Activated CD8-positive, alpha-beta T cell treated with anti-CD3 and anti-CD28 coated beads for 36 hours (primary cell): ENCODE measurements around the gene COBL. TPM values are rescaled to one million over a fixed set of nuclear protein-coding genes. Genes with fewer than 3 reads are reported as not detected.

Experiments used
- ATAC-seq: fragments of 200-7000 bp; cut with Tn5 transposase; one replicate; pipeline ENCODE4 v1.10.0; 2021; ENCODE audit warnings: mild to moderate bottlenecking, moderate library complexity
- CTCF ChIA-PET: fragments of 350-600 bp; sonication (Branson Sonifier 250); formaldehyde crosslinking; loops from one replicate; lab custom pipeline; 2021; ENCODE audit warnings: antibody characterized with exemption; lab: Charles Lee
- POLR2A ChIA-PET: fragments of 350-600 bp; sonication (Branson Sonifier 250); formaldehyde crosslinking; loops from one replicate; lab custom pipeline; 2021; ENCODE audit warnings: antibody characterized with exemption; lab: Charles Lee
- DNase-seq: peaks from one replicate; pipeline ENCODE4 v3.0.0-alpha.2; 2020
- H3K27ac Mint-ChIP-seq: one replicate; pipeline ENCODE4 v1.8.0; 2021; ENCODE audit warnings: mild to moderate bottlenecking, mixed read lengths
- H3K27me3 Mint-ChIP-seq: one replicate; pipeline ENCODE4 v1.8.0; 2021; ENCODE audit warnings: mixed read lengths
- H3K36me3 Mint-ChIP-seq: one replicate; pipeline ENCODE4 v1.8.0; 2021; ENCODE audit warnings: low read depth, mixed read lengths
- H3K4me1 Mint-ChIP-seq: one replicate; pipeline ENCODE4 v1.8.0; 2021; ENCODE audit warnings: low read depth, mixed read lengths
- H3K4me3 Mint-ChIP-seq: one replicate; pipeline ENCODE4 v1.8.0; 2021; ENCODE audit warnings: mild to moderate bottlenecking, moderate library complexity, mixed read lengths
- H3K9me3 Mint-ChIP-seq: one replicate; pipeline ENCODE4 v1.8.0; 2021; ENCODE audit warnings: mixed read lengths
- intact Hi-C: fragments of 100-400 bp; cut with micrococcal nuclease; formaldehyde crosslinking; loops from one replicate; pipeline ENCODE4 v1.10.0; 2022
- total RNA-seq, 2 experiments: library from RNA; stranded (reverse); gene quantifications; one replicate each; pipeline ENCODE4 v1.2.3, GENCODE V29; 2021
- TF ChIP-seq, protein P1 (sequence below): fragments of 200-600 bp; IDR thresholded peaks from one replicate; pipeline ENCODE4 v1.8.0; 2022; ENCODE audit warnings: antibody characterized with exemption, mild to moderate bottlenecking

The COBL gene
- total RNA-seq, 2 experiments from 2014 or later = not detected

DNA sequence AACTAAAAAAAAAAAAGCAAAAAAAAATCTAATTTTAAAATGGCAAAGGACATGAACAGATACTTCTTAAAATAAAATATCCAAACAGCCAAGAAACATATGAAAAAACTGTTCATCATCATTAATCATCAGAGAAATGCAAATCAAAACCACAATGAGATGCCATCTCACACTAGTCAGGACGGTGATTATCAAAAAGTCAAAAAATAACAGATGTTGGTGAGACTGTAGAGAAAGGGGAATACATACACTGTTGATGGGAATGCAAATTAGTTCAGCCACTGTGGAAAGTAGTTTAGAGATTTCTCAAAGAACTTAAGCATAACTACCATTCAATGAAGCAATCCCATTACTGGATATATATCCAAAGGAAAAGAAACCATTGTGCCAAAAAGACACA is 30.2 kb downstream of the COBL start:
- Mint-ChIP-seq H3K4me3 (no peak overlapping the region), H3K27me3 (peaks cover 2% of the 10 kb centered on the region), H3K27ac (no peak overlapping the region), H3K4me1 (no peaks in the 10 kb centered on the region), H3K36me3 (no peaks in the 10 kb centered on the region), H3K9me3 (peaks cover 6% of the 10 kb centered on the region)
- DNase-seq = no peak
- ATAC-seq = no peak
- ChIA-PET CTCF (interaction anchor here (0.7 to 0.9 kb wide), 2 partner anchors 30 to 124 kb away, joined by 3 to 4 read pairs; no protein-coding TSS in a partner anchor), POLR2A (interaction anchor here (0.7 kb wide), 1 partner anchor 1172 kb away, joined by 3 read pairs; no protein-coding TSS in a partner anchor)
- TF ChIP-seq, protein P1, sequence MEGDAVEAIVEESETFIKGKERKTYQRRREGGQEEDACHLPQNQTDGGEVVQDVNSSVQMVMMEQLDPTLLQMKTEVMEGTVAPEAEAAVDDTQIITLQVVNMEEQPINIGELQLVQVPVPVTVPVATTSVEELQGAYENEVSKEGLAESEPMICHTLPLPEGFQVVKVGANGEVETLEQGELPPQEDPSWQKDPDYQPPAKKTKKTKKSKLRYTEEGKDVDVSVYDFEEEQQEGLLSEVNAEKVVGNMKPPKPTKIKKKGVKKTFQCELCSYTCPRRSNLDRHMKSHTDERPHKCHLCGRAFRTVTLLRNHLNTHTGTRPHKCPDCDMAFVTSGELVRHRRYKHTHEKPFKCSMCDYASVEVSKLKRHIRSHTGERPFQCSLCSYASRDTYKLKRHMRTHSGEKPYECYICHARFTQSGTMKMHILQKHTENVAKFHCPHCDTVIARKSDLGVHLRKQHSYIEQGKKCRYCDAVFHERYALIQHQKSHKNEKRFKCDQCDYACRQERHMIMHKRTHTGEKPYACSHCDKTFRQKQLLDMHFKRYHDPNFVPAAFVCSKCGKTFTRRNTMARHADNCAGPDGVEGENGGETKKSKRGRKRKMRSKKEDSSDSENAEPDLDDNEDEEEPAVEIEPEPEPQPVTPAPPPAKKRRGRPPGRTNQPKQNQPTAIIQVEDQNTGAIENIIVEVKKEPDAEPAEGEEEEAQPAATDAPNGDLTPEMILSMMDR = no peak
- intact Hi-C loops = no loop called here

GRCh38 chr7:51280156-51280555 is 36.5 kb downstream of the COBL start:
- no peaks in the 10 kb centered on the region for H3K36me3 Mint-ChIP-seq
- POLR2A ChIA-PET = no interaction called here
- H3K4me3 Mint-ChIP-seq = no peak overlapping the region
- CTCF ChIA-PET = no interaction called here
- ATAC-seq (no peak), DNase-seq (no peak)
- H3K4me1 Mint-ChIP-seq = no peaks in the 10 kb centered on the region
- no peak overlapping the region for H3K27ac Mint-ChIP-seq
- H3K9me3 Mint-ChIP-seq = peaks cover 6% of the 10 kb centered on the region
- intact Hi-C loops = no loop called here
- TF ChIP-seq, protein P1 = no peak
- peaks cover 4% of the 10 kb centered on the region for H3K27me3 Mint-ChIP-seq

- Mint-ChIP-seq H3K9me3 (peaks cover 6% of the 10 kb centered on the region), H3K4me3 (no peak overlapping the region), H3K36me3 (no peaks in the 10 kb centered on the region), H3K27ac (no peak overlapping the region), H3K27me3 (peaks cover 4% of the 10 kb centered on the region), H3K4me1 (no peaks in the 10 kb centered on the region)
- ATAC-seq = no peak
- TF ChIP-seq, protein P1 = no peak
- intact Hi-C loops = no loop called here
- DNase-seq = no peak
- ChIA-PET POLR2A (no interaction called here), CTCF (no interaction called here)
Measured at GRCh38 chr7:51279391-51280023, 37.1 kb downstream of the COBL start.

GRCh38 chr7:51278797-51279196 is 37.8 kb downstream of the COBL start:
- POLR2A ChIA-PET = no interaction called here
- H3K36me3 Mint-ChIP-seq = no peaks in the 10 kb centered on the region
- no peak overlapping the region for H3K4me3 Mint-ChIP-seq
- TF ChIP-seq, protein P1 = no peak
- no peaks in the 10 kb centered on the region for H3K4me1 Mint-ChIP-seq
- intact Hi-C loops = no loop called here
- H3K27ac Mint-ChIP-seq = no peak overlapping the region
- no peak for DNase-seq
- ATAC-seq = no peak
- peaks cover 6% of the 10 kb centered on the region for H3K9me3 Mint-ChIP-seq
- CTCF ChIA-PET = no interaction called here
- H3K27me3 Mint-ChIP-seq = peaks cover 4% of the 10 kb centered on the region

- no peak for ATAC-seq
- DNase-seq = no peak
- no peaks in the 10 kb centered on the region for H3K36me3 Mint-ChIP-seq
- H3K27ac Mint-ChIP-seq = no peak overlapping the region
- H3K4me1 Mint-ChIP-seq = no peaks in the 10 kb centered on the region
- H3K4me3 Mint-ChIP-seq = no peak overlapping the region
- intact Hi-C loops = no loop called here
- ChIA-PET POLR2A (no interaction called here), CTCF (interaction anchor here (0.8 kb wide), 1 partner anchor 113 kb away, joined by 3 read pairs; no protein-coding TSS in a partner anchor)
- no peaks in the 10 kb centered on the region for H3K9me3 Mint-ChIP-seq
- peaks cover 3% of the 10 kb centered on the region for H3K27me3 Mint-ChIP-seq
- TF ChIP-seq, protein P1 = no peak
Measured at GRCh38 chr7:51276967-51277366, 39.6 kb downstream of the COBL start.
